Measurements from ENCODE around the gene EFCAB13. TPM values are rescaled to one million over a fixed set of nuclear protein-coding genes. Genes with fewer than 3 reads are reported as not detected.

Gene EFCAB13
- total RNA-seq, 1 experiment from 2014 or later = 7.1 TPM

GRCh38 chr17:47281216-47281615 lies 42.5 kb upstream of the EFCAB13 start:
- POLR2A ChIA-PET = interaction anchor here (0.6 kb wide), 2 partner anchors 47 to 205 kb away, joined by 5 to 7 read pairs; no protein-coding TSS in a partner anchor
- CTCF ChIA-PET = no interaction called here
- Histone ChIP-seq H3K4me1 (ENCODE audit: control insufficient read depth, insufficient read depth, low read length) (peaks cover 11% of the 10 kb centered on the region), H3K36me3 (ENCODE audit: control insufficient read depth, insufficient read depth, low read length) (no peaks in the 10 kb centered on the region), H3K27me3 (ENCODE audit: control insufficient read depth, insufficient read depth, low read length) (no peaks in the 10 kb centered on the region), H3K27ac (ENCODE audit: low read length) (no peak overlapping the region), H3K4me3 (ENCODE audit: low read depth in 2 of 2, low read length in 2 of 2) (no peak overlapping the region), H3K9me3 (ENCODE audit: control insufficient read depth, insufficient read depth, low read depth, low read length) (no peaks in the 10 kb centered on the region)
- intact Hi-C loops (cut with micrococcal nuclease; ENCODE audit: unreplicated experiment) (no loop called here), in situ Hi-C loops (cut with HindIII; ENCODE audit: low pct_unique_long_range_greater_than_20kb, low sequenced_read_pairs) (no loop called here)
- TF ChIP-seq POLR2AphosphoS5 (IDR thresholded peaks at IDR 0.05; ENCODE audit: low read depth, low read length) = no peak
- TF ChIP-seq CTCF (IDR thresholded peaks at IDR 0.05) = no peak
- TF ChIP-seq SIN3A (IDR thresholded peaks at IDR 0.05; ENCODE audit: borderline replicate concordance, insufficient read depth, low read depth, low read length) = no peak
- TF ChIP-seq TCF7L2 (IDR thresholded peaks at IDR 0.05; ENCODE audit: low read depth, low read length) = no peak
- no peak for TF ChIP-seq REST (IDR thresholded peaks at IDR 0.05; ENCODE audit: insufficient read depth in 1 of 2, low read depth in 2 of 2, low read length in 1 of 2)
- BruUV-seq (replicated peaks) = no TSS peak
- DNase-seq (ENCODE audit: low read depth, low spot score) = no peak
- no peak for ATAC-seq

- ChIA-PET CTCF (no interaction called here), POLR2A (interaction anchor here (0.6 kb wide), 1 partner anchor 79 kb away, joined by 3 read pairs; no protein-coding TSS in a partner anchor)
- H3K27ac ChIP-seq (ENCODE audit: low read length) = no peak overlapping the region
- no peaks in the 10 kb centered on the region for H3K4me1 ChIP-seq (ENCODE audit: control insufficient read depth, insufficient read depth, low read length)
- ATAC-seq (no peak), DNase-seq (ENCODE audit: low read depth, low spot score) (no peak)
- intact Hi-C loops (cut with micrococcal nuclease; ENCODE audit: unreplicated experiment) = no loop called here
- no peaks in the 10 kb centered on the region for H3K27me3 ChIP-seq (ENCODE audit: control insufficient read depth, insufficient read depth, low read length)
- BruUV-seq (replicated peaks) = no TSS peak
- in situ Hi-C loops (cut with HindIII; ENCODE audit: low pct_unique_long_range_greater_than_20kb, low sequenced_read_pairs) = no loop called here
- TF ChIP-seq TCF7L2 (IDR thresholded peaks at IDR 0.05; ENCODE audit: low read depth, low read length) = no peak
- no peak for TF ChIP-seq REST (IDR thresholded peaks at IDR 0.05; ENCODE audit: insufficient read depth in 1 of 2, low read depth in 2 of 2, low read length in 1 of 2)
- no peak overlapping the region for H3K4me3 ChIP-seq (ENCODE audit: low read depth in 2 of 2, low read length in 2 of 2)
- H3K36me3 ChIP-seq (ENCODE audit: control insufficient read depth, insufficient read depth, low read length) = no peaks in the 10 kb centered on the region
- H3K9me3 ChIP-seq (ENCODE audit: control insufficient read depth, insufficient read depth, low read depth, low read length) = no peaks in the 10 kb centered on the region
These were observed 38.8 kb upstream of the EFCAB13 start for GRCh38 chr17:47285003-47285402.
